ENCODE measurements around the gene ELL. TPM values are rescaled to one million over a fixed set of nuclear protein-coding genes. Genes with fewer than 3 reads are reported as not detected.

The ELL gene
- total and polyA plus RNA-seq, 9 of the 15 experiments (the other 6 are each of a cell fraction or from before 2014, with no cell fraction given) = 0.24 to 22.5 (median 4.1) TPM

- in situ Hi-C loops (cut with MboI) = no loop called here
- H3K9me3 ChIP-seq (replicated peaks; ENCODE audit: control insufficient read depth, insufficient read depth, low read depth, low read length) = no peaks in the 10 kb centered on the region
- H3K9me1 ChIP-seq (ENCODE audit: control insufficient read depth, insufficient read depth, low read length) = no peaks in the 10 kb centered on the region
- ChIA-PET POLR2A (interaction anchor here (0.7 to 1.3 kb wide), 4 partner anchors 11 to 69 kb away, joined by 3 to 6 read pairs (median 3); no protein-coding TSS in a partner anchor), CTCF (ENCODE audit: low intra/inter-chr PET ratio) (no interaction called here)
- no TSS peak for BruUV-seq (replicated peaks)
- intact Hi-C loops (cut with micrococcal nuclease) = no loop called here
- ATAC-seq = no peak
- H3K27me3 ChIP-seq (ENCODE audit: control insufficient read depth in 2 of 2, insufficient read depth in 2 of 2, low read length in 2 of 2) = no peaks in the 10 kb centered on the region
- peaks cover 0 to 22% of the 10 kb centered on the region in 2 experiments; a peak in 2 of 5 replicates for H3K4me1 ChIP-seq (replicated peaks in 1 of 2; ENCODE audit: control insufficient read depth in 2 of 2, insufficient read depth in 2 of 2, low read length in 2 of 2)
- no peak for DNase-seq (ENCODE audit: extremely low read depth in 1 of 4, low spot score in 3 of 4)
- no peak overlapping the region for H3K27ac ChIP-seq (ENCODE audit: extremely low read depth, low read depth, low read length)
- 86% methylated on average over 21 of the region's 21 CpGs for WGBS (ENCODE audit: insufficient coverage, low coverage, missing lambda C conversion rate)
- FAIRE-seq = no peak
- H4K20me1 ChIP-seq (replicated peaks; ENCODE audit: control insufficient read depth, insufficient read depth, low read length) = peaks cover 3% of the 10 kb centered on the region; the same call in 1 of the 2 replicates
- peaks cover 68% of the 10 kb centered on the region for H3K36me3 ChIP-seq (ENCODE audit: control insufficient read depth, insufficient read depth, low read length)
- no peak overlapping the region for H3K4me3 ChIP-seq
- no peaks in the 10 kb centered on the region; the same call in 2 of the 3 replicates for H3K79me2 ChIP-seq (ENCODE audit: control insufficient read depth, insufficient read depth, low read length)
- H2AFZ ChIP-seq (ENCODE audit: low read depth, low read length) = no peak overlapping the region
- H3K4me2 ChIP-seq (ENCODE audit: insufficient read depth, low read length) = no peak overlapping the region
- H3K9ac ChIP-seq (ENCODE audit: insufficient read depth in 1 of 2, low read depth in 2 of 2, low read length in 2 of 2) = peak overlapping the region in 1 of 2 experiments; percentile 26; a peak in 1 of 4 replicates
- TF ChIP-seq PHB2 (IDR thresholded peaks at IDR 0.05; ENCODE audit: low read depth) = no peak
- TF ChIP-seq ZNF146 (CRISPR knock-in tag; IDR thresholded peaks at IDR 0.05; ENCODE audit: unreplicated experiment) = no peak
- TF ChIP-seq IRF9 (tag; IDR thresholded peaks at IDR 0.05) = no peak
- no peak for TF ChIP-seq PRMT5 (CRISPR knock-in tag; IDR thresholded peaks at IDR 0.05)
- TF ChIP-seq ZNF133 (CRISPR knock-in tag; IDR thresholded peaks at IDR 0.05) = no peak
- no peak for TF ChIP-seq HDAC1 (IDR thresholded peaks at IDR 0.05)
- no peak for TF ChIP-seq MEF2D (tag; conservative IDR thresholded peaks at IDR 0.05; ENCODE audit: low read depth)
- no peak for TF ChIP-seq MED1 (CRISPR knock-in tag; IDR thresholded peaks at IDR 0.05; ENCODE audit: borderline replicate concordance)
- no peak for TF ChIP-seq ZBTB17 (CRISPR knock-in tag; IDR thresholded peaks at IDR 0.05)
- TF ChIP-seq CCNT2 (IDR thresholded peaks at IDR 0.05; ENCODE audit: borderline replicate concordance, extremely low read depth, insufficient read length, low read depth, low read length) = no peak
- no peak for TF ChIP-seq ZNF444 (CRISPR knock-in tag; IDR thresholded peaks at IDR 0.05)
- no peak for TF ChIP-seq PPARD (CRISPR knock-in tag; IDR thresholded peaks at IDR 0.05)
Observed at GRCh38 chr19:18457483-18458331, 64.2 kb downstream of the ELL start.
